GM23338 (cell line): ENCODE measurements around the gene B4GALT1.

Experiments
- EZH2 ChIP-seq: fragments of 200-600 bp; sonication (generic); IDR thresholded peaks from one replicate; pipeline ENCODE4 v1.8.0; 2017; ENCODE audit warnings: antibody characterized with exemption, mild to moderate bottlenecking, low read depth; ENCODE audit not compliant: unreplicated experiment
- EZH2phosphoT487 ChIP-seq: fragments of 200-600 bp; sonication (generic); IDR thresholded peaks from one replicate; pipeline ENCODE4 v1.8.1; 2018; ENCODE audit warnings: antibody characterized with exemption; ENCODE audit not compliant: unreplicated experiment
- JUNB ChIP-seq: IDR thresholded peaks from one replicate; pipeline ENCODE4 v1.6.1; 2016; ENCODE audit warnings: antibody characterized with exemption; ENCODE audit not compliant: unreplicated experiment
- POLR2AphosphoS5 ChIP-seq: IDR thresholded peaks from 2 replicates; pipeline ENCODE4 v1.6.1; 2016; ENCODE audit warnings: antibody characterized with exemption, low read depth
- TF ChIP-seq, protein P1 (sequence below), 2 experiments: fragments of 200-600 bp in 1 of 2; sonication (generic) in 1 of 2; conservative IDR thresholded peaks; 2 replicates each; pipeline versions ENCODE4 v1.5.1 to v1.6.1; 2016 to 2017; ENCODE audit warnings: antibody characterized with exemption in 2 of 2, low read depth in 2 of 2, mild to moderate bottlenecking in 2 of 2, moderate library complexity in 1 of 2
- TF ChIP-seq, protein P2 (sequence below): IDR thresholded peaks from one replicate; pipeline ENCODE4 v1.6.1; 2018; ENCODE audit warnings: antibody characterized with exemption; ENCODE audit not compliant: unreplicated experiment

DNA sequence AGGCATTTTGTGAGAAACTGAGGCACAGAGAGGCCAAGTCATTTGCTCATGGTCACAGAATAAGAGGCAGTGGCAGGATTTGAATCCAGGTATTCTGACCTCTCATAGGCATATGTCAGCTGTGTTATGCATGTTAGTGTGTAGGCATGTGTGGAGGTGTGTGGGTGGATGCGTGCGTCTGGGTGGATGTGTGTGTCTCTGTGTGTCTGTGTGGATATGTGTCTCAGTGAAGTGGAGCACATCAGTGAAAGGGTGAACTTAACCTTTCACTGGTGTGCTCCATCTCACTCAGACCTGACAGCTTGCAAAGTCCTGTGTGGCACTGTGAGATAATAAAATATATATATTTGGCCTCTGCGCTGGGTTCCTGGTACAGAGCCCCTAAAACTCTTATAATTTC lies 58.7 kb downstream of the B4GALT1 start:
- TF ChIP-seq, protein P1, sequence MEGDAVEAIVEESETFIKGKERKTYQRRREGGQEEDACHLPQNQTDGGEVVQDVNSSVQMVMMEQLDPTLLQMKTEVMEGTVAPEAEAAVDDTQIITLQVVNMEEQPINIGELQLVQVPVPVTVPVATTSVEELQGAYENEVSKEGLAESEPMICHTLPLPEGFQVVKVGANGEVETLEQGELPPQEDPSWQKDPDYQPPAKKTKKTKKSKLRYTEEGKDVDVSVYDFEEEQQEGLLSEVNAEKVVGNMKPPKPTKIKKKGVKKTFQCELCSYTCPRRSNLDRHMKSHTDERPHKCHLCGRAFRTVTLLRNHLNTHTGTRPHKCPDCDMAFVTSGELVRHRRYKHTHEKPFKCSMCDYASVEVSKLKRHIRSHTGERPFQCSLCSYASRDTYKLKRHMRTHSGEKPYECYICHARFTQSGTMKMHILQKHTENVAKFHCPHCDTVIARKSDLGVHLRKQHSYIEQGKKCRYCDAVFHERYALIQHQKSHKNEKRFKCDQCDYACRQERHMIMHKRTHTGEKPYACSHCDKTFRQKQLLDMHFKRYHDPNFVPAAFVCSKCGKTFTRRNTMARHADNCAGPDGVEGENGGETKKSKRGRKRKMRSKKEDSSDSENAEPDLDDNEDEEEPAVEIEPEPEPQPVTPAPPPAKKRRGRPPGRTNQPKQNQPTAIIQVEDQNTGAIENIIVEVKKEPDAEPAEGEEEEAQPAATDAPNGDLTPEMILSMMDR (conservative IDR thresholded peaks at IDR 0.05; ENCODE audit: low read depth in 2 of 2) = no peak
- TF ChIP-seq EZH2 = no peak
- TF ChIP-seq, protein P2, sequence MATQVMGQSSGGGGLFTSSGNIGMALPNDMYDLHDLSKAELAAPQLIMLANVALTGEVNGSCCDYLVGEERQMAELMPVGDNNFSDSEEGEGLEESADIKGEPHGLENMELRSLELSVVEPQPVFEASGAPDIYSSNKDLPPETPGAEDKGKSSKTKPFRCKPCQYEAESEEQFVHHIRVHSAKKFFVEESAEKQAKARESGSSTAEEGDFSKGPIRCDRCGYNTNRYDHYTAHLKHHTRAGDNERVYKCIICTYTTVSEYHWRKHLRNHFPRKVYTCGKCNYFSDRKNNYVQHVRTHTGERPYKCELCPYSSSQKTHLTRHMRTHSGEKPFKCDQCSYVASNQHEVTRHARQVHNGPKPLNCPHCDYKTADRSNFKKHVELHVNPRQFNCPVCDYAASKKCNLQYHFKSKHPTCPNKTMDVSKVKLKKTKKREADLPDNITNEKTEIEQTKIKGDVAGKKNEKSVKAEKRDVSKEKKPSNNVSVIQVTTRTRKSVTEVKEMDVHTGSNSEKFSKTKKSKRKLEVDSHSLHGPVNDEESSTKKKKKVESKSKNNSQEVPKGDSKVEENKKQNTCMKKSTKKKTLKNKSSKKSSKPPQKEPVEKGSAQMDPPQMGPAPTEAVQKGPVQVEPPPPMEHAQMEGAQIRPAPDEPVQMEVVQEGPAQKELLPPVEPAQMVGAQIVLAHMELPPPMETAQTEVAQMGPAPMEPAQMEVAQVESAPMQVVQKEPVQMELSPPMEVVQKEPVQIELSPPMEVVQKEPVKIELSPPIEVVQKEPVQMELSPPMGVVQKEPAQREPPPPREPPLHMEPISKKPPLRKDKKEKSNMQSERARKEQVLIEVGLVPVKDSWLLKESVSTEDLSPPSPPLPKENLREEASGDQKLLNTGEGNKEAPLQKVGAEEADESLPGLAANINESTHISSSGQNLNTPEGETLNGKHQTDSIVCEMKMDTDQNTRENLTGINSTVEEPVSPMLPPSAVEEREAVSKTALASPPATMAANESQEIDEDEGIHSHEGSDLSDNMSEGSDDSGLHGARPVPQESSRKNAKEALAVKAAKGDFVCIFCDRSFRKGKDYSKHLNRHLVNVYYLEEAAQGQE = no peak
- no peak for TF ChIP-seq EZH2phosphoT487
- no peak for TF ChIP-seq POLR2AphosphoS5
- TF ChIP-seq JUNB = no peak
